Progenitor cell of endocrine pancreas (in vitro differentiated cells): ENCODE data around the gene IFNL4. TPM values are rescaled to one million over a fixed set of nuclear protein-coding genes. Genes with fewer than 3 reads are reported as not detected.
"Not testable (repeated sequence)": the region's sequence is repeated elsewhere in the genome, so short reads cannot be mapped to it uniquely, and the experiment has no call there.

ENCODE experiments used
- DNase-seq: peaks from one replicate; pipeline ENCODE4 v3.0.0; 2021; ENCODE audit warnings: low spot score; ENCODE audit not compliant: unreplicated experiment
- H3K27ac Mint-ChIP-seq: 2 replicates; pipeline ENCODE4 v1.8.0; 2021; ENCODE audit warnings: mild to moderate bottlenecking, moderate library complexity, mixed read lengths
- H3K27me3 Mint-ChIP-seq: 2 replicates; pipeline ENCODE4 v1.8.0; 2021; ENCODE audit warnings: mixed read lengths
- H3K36me3 Mint-ChIP-seq: 2 replicates; pipeline ENCODE4 v1.8.0; 2022; ENCODE audit warnings: mixed read lengths; ENCODE audit not compliant: insufficient read depth
- H3K4me1 Mint-ChIP-seq: 2 replicates; pipeline ENCODE4 v1.8.0; 2021; ENCODE audit warnings: low read depth, mixed read lengths
- H3K4me3 Mint-ChIP-seq: 2 replicates; pipeline ENCODE4 v1.8.0; 2021; ENCODE audit warnings: low read depth, mild to moderate bottlenecking, moderate library complexity, mixed read lengths
- H3K9me3 Mint-ChIP-seq: 2 replicates; pipeline ENCODE4 v1.8.0; 2021; ENCODE audit warnings: low read depth, mixed read lengths
- CTCF ChIP-seq: fragments of 200-600 bp; sonication (generic); IDR thresholded peaks from one replicate; pipeline ENCODE4 v1.5.0; 2021; ENCODE audit warnings: antibody characterized with exemption, mild to moderate bottlenecking; ENCODE audit not compliant: unreplicated experiment
- total RNA-seq: library from RNA; stranded (reverse); gene quantifications from 2 replicates; pipeline ENCODE4 v1.2.1, GENCODE V29; 2021

The IFNL4 gene
- total RNA-seq, 1 donor from 2014 or later = not detected

- Mint-ChIP-seq H3K4me1 (no peaks in the 10 kb centered on the region), H3K27ac (no peak overlapping the region), H3K36me3 (no peaks in the 10 kb centered on the region), H3K27me3 (peaks cover 61% of the 10 kb centered on the region), H3K9me3 (no peaks in the 10 kb centered on the region), H3K4me3 (no peak overlapping the region)
- TF ChIP-seq CTCF = no peak
- DNase-seq = no peak
Measured at GRCh38 chr19:39223703-39224279, 24.9 kb downstream of the IFNL4 start.

- H3K4me3 Mint-ChIP-seq, H3K9me3 Mint-ChIP-seq, H3K4me1 Mint-ChIP-seq, H3K27ac Mint-ChIP-seq, H3K36me3 Mint-ChIP-seq, DNase-seq: not testable (repeated sequence)
- peaks cover 52% of the 10 kb centered on the region for H3K27me3 Mint-ChIP-seq
Measured at GRCh38 chr19:39219108-39219507, 29.5 kb downstream of the IFNL4 start.

GRCh38 chr19:39218230-39219007 is 30.2 kb downstream of the IFNL4 start:
- Mint-ChIP-seq H3K27me3 (peaks cover 48% of the 10 kb centered on the region), H3K4me3 (no peak overlapping the region), H3K36me3 (no peaks in the 10 kb centered on the region), H3K4me1 (no peaks in the 10 kb centered on the region), H3K27ac (no peak overlapping the region), H3K9me3 (peaks cover 5% of the 10 kb centered on the region)
- no peak for TF ChIP-seq CTCF
- no peak for DNase-seq

- Mint-ChIP-seq H3K4me3 (no peak overlapping the region), H3K9me3 (peaks cover 5% of the 10 kb centered on the region)
Measured at GRCh38 chr19:39217094-39217493, 31.6 kb downstream of the IFNL4 start.

GRCh38 chr19:39215323-39215722 is 33.3 kb downstream of the IFNL4 start:
- peaks cover 36% of the 10 kb centered on the region for H3K27me3 Mint-ChIP-seq
- not testable (repeated sequence) for H3K27ac Mint-ChIP-seq, H3K4me1 Mint-ChIP-seq, H3K36me3 Mint-ChIP-seq, H3K9me3 Mint-ChIP-seq, H3K4me3 Mint-ChIP-seq, DNase-seq

More at GRCh38 chr19:39217094-39217493, 31.6 kb downstream of the IFNL4 start:
- H3K36me3 Mint-ChIP-seq = no peaks in the 10 kb centered on the region
- peaks cover 44% of the 10 kb centered on the region for H3K27me3 Mint-ChIP-seq
- DNase-seq = no peak
- no peak for TF ChIP-seq CTCF
- H3K4me1 Mint-ChIP-seq = no peaks in the 10 kb centered on the region
- H3K27ac Mint-ChIP-seq = no peak overlapping the region

GRCh38 chr19:39212375-39212742 is 36.3 kb downstream of the IFNL4 start:
- peaks cover 5% of the 10 kb centered on the region for H3K9me3 Mint-ChIP-seq
- no peak for DNase-seq
- H3K4me1 Mint-ChIP-seq = peaks cover 5% of the 10 kb centered on the region
- no peak overlapping the region for H3K27ac Mint-ChIP-seq
- TF ChIP-seq CTCF = peak; percentile 21
- no peak overlapping the region for H3K4me3 Mint-ChIP-seq
- H3K36me3 Mint-ChIP-seq = no peaks in the 10 kb centered on the region
- H3K27me3 Mint-ChIP-seq = peaks cover 24% of the 10 kb centered on the region
